GM13977 (cell line): ENCODE measurements around the gene SLC39A9.
"Not testable (repeated sequence)": the region's sequence is repeated elsewhere in the genome, so short reads cannot be mapped to it uniquely, and the experiment has no call there.

Source experiments
- DNase-seq: peaks from one replicate; pipeline ENCODE4 v3.0.0; 2012; ENCODE audit warnings: low spot score
- CTCF ChIP-seq: IDR thresholded peaks from 2 replicates; pipeline ENCODE4 v1.5.1; 2012; ENCODE audit warnings: mild to moderate bottlenecking, control low read depth; ENCODE audit not compliant: insufficient read depth; ENCODE audit errors: extremely low read depth, missing control alignments
- in situ Hi-C: fragments of 300-500 bp; cut with MboI; formaldehyde crosslinking; loops from one replicate; pipeline ENCODE4 v1.12.0; 2022; ENCODE audit warnings: low sequenced_read_pairs, low pct_unique_long_range_greater_than_20kb, mixed read lengths, inconsistent platforms; ENCODE audit not compliant: unreplicated experiment

SLC39A9 gene

GRCh38 chr14:69475194-69475818 is 76.8 kb downstream of the SLC39A9 start:
- peak; percentile 42 for DNase-seq
- TF ChIP-seq CTCF: peak; percentile 58
- in situ Hi-C loops: no loop called here

GRCh38 chr14:69476824-69477450 is 78.4 kb downstream of the SLC39A9 start:
- DNase-seq, in situ Hi-C loops: not testable (repeated sequence)

- in situ Hi-C loops, DNase-seq: not testable (repeated sequence)
Measured at GRCh38 chr14:69478055-69478454, 79.6 kb downstream of the SLC39A9 start.

- no peak for TF ChIP-seq CTCF
- DNase-seq: no peak
- in situ Hi-C loops: no loop called here
Measured at GRCh38 chr14:69479696-69480095, 81.2 kb downstream of the SLC39A9 start.

- in situ Hi-C loops: no loop called here
- TF ChIP-seq CTCF: no peak
- DNase-seq: no peak
Measured at GRCh38 chr14:69480136-69480535, 81.6 kb downstream of the SLC39A9 start.

- DNase-seq: peak; percentile 82
- no peak for TF ChIP-seq CTCF
- in situ Hi-C loops: no loop called here
Measured at GRCh38 chr14:69481815-69482568, 83.5 kb downstream of the SLC39A9 start.

GRCh38 chr14:69483765-69484443 is 85.4 kb downstream of the SLC39A9 start:
- TF ChIP-seq CTCF: no peak
- in situ Hi-C loops: no loop called here
- peak; percentile 45 for DNase-seq
